CD4-positive, alpha-beta T cell treated with Interleukin-15 for 4 hours (primary cell): ENCODE measurements around the gene RALGAPB.
A peak's percentile ranks its signal among the peaks of the same experiment; 100 is the strongest.
"Not testable (repeated sequence)": the region's sequence is repeated elsewhere in the genome, so short reads cannot be mapped to it uniquely, and the experiment has no call there.

Experiments
- DNase-seq: peaks from one replicate; pipeline ENCODE4 v3.0.0-alpha.2; 2020; ENCODE audit warnings: low spot score

RALGAPB gene

GRCh38 chr20:38472513-38473366 is at the start of gene RALGAPB:
Gene RALGAPB (plus strand): TSS chr20:38472843. CDS start chr20:38488433, 15,590 bp downstream.
- DNase-seq, result peak; percentile 98

GRCh38 chr20:38423541-38423940 is 49.1 kb upstream of the RALGAPB start:
- no peak for DNase-seq

GRCh38 chr20:38424401-38424800 is 48.2 kb upstream of the RALGAPB start:
- DNase-seq, result no peak

GRCh38 chr20:38426006-38426897 is 46.4 kb upstream of the RALGAPB start:
- peak; percentile 3 for DNase-seq

GRCh38 chr20:38427655-38428023 is 45.0 kb upstream of the RALGAPB start:
- no peak for DNase-seq

GRCh38 chr20:38428800-38429199 is 43.8 kb upstream of the RALGAPB start:
- no peak for DNase-seq

- no peak for DNase-seq
These were observed 43.3 kb upstream of the RALGAPB start for GRCh38 chr20:38429301-38429700.

DNA sequence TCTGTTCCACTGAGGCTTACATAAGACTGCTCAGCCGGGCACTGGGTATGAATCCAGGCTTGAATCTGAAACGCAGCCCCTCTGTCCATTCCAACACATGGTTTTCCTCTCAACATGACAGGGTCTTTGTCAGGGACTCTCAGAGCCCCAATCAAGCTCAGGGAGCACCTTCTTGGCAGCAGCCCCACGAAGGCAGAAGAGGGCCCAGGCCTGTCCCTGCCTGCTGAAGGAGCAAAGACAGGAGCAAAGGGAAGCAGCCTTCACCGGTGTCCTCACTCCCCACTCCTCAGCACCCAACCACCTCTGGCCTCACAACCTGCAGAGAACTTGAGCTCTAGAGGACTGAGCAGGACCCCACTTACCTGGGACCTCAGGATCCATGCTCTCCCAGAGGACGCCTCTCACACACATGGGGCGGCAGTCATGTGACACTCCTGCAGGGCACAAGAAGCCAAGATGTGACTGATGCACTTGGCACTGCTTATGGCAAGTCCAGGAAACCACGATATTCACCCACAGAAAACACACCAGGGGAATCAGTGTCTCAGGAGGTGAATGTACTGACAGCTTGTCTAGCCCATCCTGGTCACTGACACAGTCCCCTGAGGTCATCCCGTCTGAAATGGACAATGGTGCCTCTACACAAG is 41.8 kb upstream of the RALGAPB start:
- DNase-seq, result no peak

DNA sequence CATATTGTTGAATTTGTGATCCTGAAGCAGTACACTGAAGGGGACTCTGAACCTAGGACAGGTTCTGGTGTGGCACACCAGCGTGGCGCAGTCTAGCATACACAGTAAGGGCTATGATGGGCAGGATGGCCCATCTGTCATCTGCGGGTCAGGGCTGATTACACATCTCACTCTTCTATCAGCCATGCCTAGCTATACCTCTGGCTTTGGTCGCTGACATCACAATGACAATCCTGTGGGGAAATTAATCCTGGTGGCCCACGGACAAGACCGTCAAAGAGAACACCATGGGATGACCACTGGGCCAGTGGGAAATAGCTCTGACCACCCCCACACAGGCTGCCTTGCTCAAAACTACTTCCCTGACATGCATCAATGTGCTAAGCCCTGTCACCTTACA is 40.4 kb upstream of the RALGAPB start:
- no peak for DNase-seq

DNA sequence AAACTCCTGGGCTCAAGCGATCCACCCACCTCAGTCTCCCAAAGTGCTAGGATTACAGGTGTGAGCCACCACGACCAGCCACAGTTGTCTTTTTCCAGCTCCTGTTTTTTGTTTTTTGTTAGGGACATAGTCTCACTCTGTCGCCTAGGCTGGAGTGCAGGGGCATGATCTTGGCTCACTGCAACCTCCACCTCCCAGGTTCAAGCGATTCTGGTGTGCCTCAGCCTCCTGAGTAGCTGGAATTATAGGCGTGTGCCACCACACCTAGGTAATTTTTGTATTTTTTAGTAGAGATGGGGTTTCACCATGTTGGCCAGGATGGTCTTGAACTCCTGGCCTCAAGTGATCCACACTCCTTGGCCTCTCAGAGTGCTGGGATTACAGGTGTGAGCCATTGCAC is 39.8 kb upstream of the RALGAPB start:
- DNase-seq, result not testable (repeated sequence)

- no peak for DNase-seq
These were observed 39.2 kb upstream of the RALGAPB start for GRCh38 chr20:38433304-38433972.

- DNase-seq, result peak; percentile 3
These were observed 38.3 kb upstream of the RALGAPB start for GRCh38 chr20:38434301-38434741.

- peak; percentile 88 for DNase-seq
These were observed 37.7 kb upstream of the RALGAPB start, which contains the start of gene SNHG17 for GRCh38 chr20:38434770-38435554. Gene SNHG17 (minus strand): TSS chr20:38435328.

DNA sequence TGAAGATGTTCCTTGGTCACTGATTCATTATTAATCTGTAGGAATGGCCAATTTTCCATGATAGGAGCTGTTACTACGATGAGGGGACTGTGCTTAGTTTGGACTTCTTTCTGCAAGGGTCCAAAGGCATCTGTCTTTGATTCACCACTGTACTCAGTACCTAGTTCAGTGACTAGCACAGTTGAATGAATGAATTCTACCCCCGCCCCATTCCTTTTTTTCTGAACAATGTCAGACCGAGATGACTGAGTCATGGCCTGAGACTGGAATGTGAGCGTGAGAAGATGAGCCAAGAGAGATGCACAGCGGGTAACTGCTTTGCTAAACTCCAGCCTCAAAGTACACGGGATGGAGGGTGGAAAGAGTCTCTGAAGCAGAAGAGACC is 37.1 kb upstream of the RALGAPB start:
- no peak for DNase-seq

DNA sequence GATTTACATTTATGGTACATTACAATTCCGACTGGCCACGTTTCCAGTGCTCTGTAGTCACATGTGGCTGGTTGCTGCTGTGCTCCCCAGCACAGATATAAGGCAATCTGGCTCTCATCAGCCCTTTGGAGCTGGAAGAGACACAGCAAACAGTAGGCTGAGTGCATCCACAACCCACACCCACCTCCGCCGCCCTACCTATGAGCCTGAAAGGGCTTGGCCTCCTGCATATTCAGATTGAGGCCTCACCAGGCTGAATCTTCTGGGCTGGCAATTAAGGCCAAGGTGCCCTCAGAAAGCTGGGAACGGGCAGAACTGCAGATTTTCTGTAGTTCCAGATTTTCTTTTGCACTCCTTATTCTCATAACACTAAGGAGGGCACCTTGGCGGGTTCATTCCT is 34.8 kb upstream of the RALGAPB start:
- no peak for DNase-seq

- not testable (repeated sequence) for DNase-seq
These were observed 31.5 kb upstream of the RALGAPB start for GRCh38 chr20:38441110-38441509.

GRCh38 chr20:38441916-38442315 is 30.7 kb upstream of the RALGAPB start:
- no peak for DNase-seq

- DNase-seq, result no peak
These were observed 27.3 kb upstream of the RALGAPB start for GRCh38 chr20:38445381-38445796.

- DNase-seq, result no peak
These were observed 26.7 kb upstream of the RALGAPB start for GRCh38 chr20:38445901-38446425.

GRCh38 chr20:38446441-38447209 is 26.0 kb upstream of the RALGAPB start:
- peak; percentile 92 for DNase-seq
